Naive thymus-derived CD4-positive, alpha-beta T cell (primary cell): ENCODE data around the gene MON2. TPM values are rescaled to one million over a fixed set of nuclear protein-coding genes. Genes with fewer than 3 reads are reported as not detected.
"Not testable (repeated sequence)": the region's sequence is repeated elsewhere in the genome, so short reads cannot be mapped to it uniquely, and the experiment has no call there.

Experiments used
- ATAC-seq: fragments of 150-1000 bp; cut with Tn5 transposase; 2 replicates; pipeline ENCODE4 v1.10.0; 2021; ENCODE audit warnings: mild to moderate bottlenecking, moderate library complexity
- CTCF ChIA-PET: fragments of 350-600 bp; sonication (Branson Sonifier 250); formaldehyde crosslinking; loops from one replicate; lab custom pipeline; 2021; ENCODE audit warnings: antibody characterized with exemption; lab: Charles Lee
- POLR2A ChIA-PET: fragments of 350-600 bp; sonication (Branson Sonifier 250); formaldehyde crosslinking; loops from one replicate; lab custom pipeline; 2021; ENCODE audit warnings: antibody characterized with exemption, inconsistent platforms; lab: Charles Lee
- DNase-seq, 9 donors: peaks; one replicate each; pipeline versions ENCODE4 v3.0.0 to v3.0.0-alpha.2; 2020 to 2022; ENCODE audit warnings: mixed read lengths in 1 of 9
- H3K27ac ChIP-seq: one replicate; pipeline ENCODE4 v1.7.0; 2013; ENCODE audit warnings: mild to moderate bottlenecking, low read depth, low read length, moderate library complexity
- H3K27me3 ChIP-seq, 2 donors: one replicate each; pipeline ENCODE4 v1.7.0; 2013; ENCODE audit warnings: low read length in 2 of 2, mild to moderate bottlenecking in 2 of 2, moderate library complexity in 2 of 2; ENCODE audit not compliant: control insufficient read depth in 2 of 2, insufficient read depth in 2 of 2
- H3K36me3 ChIP-seq, 3 experiments: 1 replicate in 2 of 3; 2 replicates in 1 of 3; pipeline ENCODE4 v1.7.0; 2013; ENCODE audit warnings: low read length in 3 of 3, mild to moderate bottlenecking in 3 of 3, moderate library complexity in 1 of 3; ENCODE audit not compliant: insufficient read depth in 3 of 3, control insufficient read depth in 2 of 3
- H3K4me1 ChIP-seq, 2 donors: one replicate each; pipeline ENCODE4 v1.7.0; 2013; ENCODE audit warnings: low read length in 2 of 2, mild to moderate bottlenecking in 2 of 2, moderate library complexity in 1 of 2; ENCODE audit not compliant: control insufficient read depth in 2 of 2, insufficient read depth in 2 of 2
- H3K4me3 ChIP-seq: 2 replicates; pipeline ENCODE4 v1.7.0; 2013; ENCODE audit warnings: mild to moderate bottlenecking, low read length
- H3K9me3 ChIP-seq, 3 experiments: 1 replicate in 2 of 3; 2 replicates in 1 of 3; pipeline ENCODE4 v1.7.0; 2013; ENCODE audit warnings: low read length in 3 of 3; ENCODE audit not compliant: control insufficient read depth in 2 of 3
- H3K27ac Mint-ChIP-seq, 9 donors: one replicate each; pipeline ENCODE4 v1.8.0; 2020 to 2022; ENCODE audit warnings: mixed read lengths in 9 of 9, mild to moderate bottlenecking in 8 of 9, moderate library complexity in 5 of 9, inconsistent platforms in 2 of 9
- H3K27me3 Mint-ChIP-seq, 5 donors: one replicate each; pipeline ENCODE4 v1.8.0; 2021 to 2022; ENCODE audit warnings: mixed read lengths in 5 of 5, mild to moderate bottlenecking in 1 of 5
- H3K36me3 Mint-ChIP-seq, 5 donors: one replicate each; pipeline ENCODE4 v1.8.0; 2020 to 2022; ENCODE audit warnings: mixed read lengths in 5 of 5, mild to moderate bottlenecking in 3 of 5, inconsistent platforms in 1 of 5
- H3K4me1 Mint-ChIP-seq, 7 donors: one replicate each; pipeline ENCODE4 v1.8.0; 2020 to 2022; ENCODE audit warnings: mixed read lengths in 7 of 7, mild to moderate bottlenecking in 3 of 7, inconsistent platforms in 1 of 7
- H3K4me3 Mint-ChIP-seq, 10 donors: one replicate each; pipeline ENCODE4 v1.8.0; 2020 to 2022; ENCODE audit warnings: mild to moderate bottlenecking in 10 of 10, mixed read lengths in 10 of 10, moderate library complexity in 6 of 10, inconsistent platforms in 2 of 10
- H3K9me3 Mint-ChIP-seq, 11 donors: one replicate each; pipeline ENCODE4 v1.8.0; 2020 to 2022; ENCODE audit warnings: mixed read lengths in 11 of 11, mild to moderate bottlenecking in 4 of 11, inconsistent platforms in 1 of 11, moderate library complexity in 1 of 11
- intact Hi-C, 2 donors: fragments of 100-400 bp; cut with micrococcal nuclease; formaldehyde crosslinking; loops; one replicate each; pipeline ENCODE4 v1.15.1; 2023
- polyA plus RNA-seq, 2 donors: library from polyadenylated mRNA; unstranded; fragments of 300-500 nt; fragmentation: Illumina TruSeq; gene quantifications; one replicate each; pipeline ENCODE4 v1.2.3, GENCODE V29; 2021
- total RNA-seq, 6 experiments: library from RNA in 5 of 6; stranded (reverse) in 5 of 6; gene quantifications; 1 replicate in 5 of 6; 2 replicates in 1 of 6; pipeline ENCODE4 v1.2.3 and lab custom pipeline; 2021 to 2026

MON2 gene
- total and polyA plus RNA-seq, 7 experiments from 2014 or later, result 18.2 to 96.3 (median 68.5) TPM

GRCh38 chr12:62505786-62506185 is 39.2 kb downstream of the MON2 start:
- Mint-ChIP-seq H3K4me1 (peaks cover 0 to 7% (median 3%) of the 10 kb centered on the region in 7 donors), H3K4me3 (no peak overlapping the region), H3K27me3 (no peaks in the 10 kb centered on the region), H3K27ac (no peak overlapping the region), H3K9me3 (peaks cover 0 to 13% (median 2%) of the 10 kb centered on the region in 11 donors), H3K36me3 (peaks cover 30 to 72% (median 56%) of the 10 kb centered on the region in 5 donors)
- POLR2A ChIA-PET, result interaction anchor here (0.6 kb wide), 1 partner anchor 144 kb away, joined by 3 read pairs; no protein-coding TSS in a partner anchor
- Histone ChIP-seq H3K9me3 (no peaks in the 10 kb centered on the region), H3K4me1 (no peaks in the 10 kb centered on the region), H3K27ac (no peak overlapping the region), H3K27me3 (no peaks in the 10 kb centered on the region), H3K4me3 (no peak overlapping the region), H3K36me3 (peaks cover 0 to 36% (median 0%) of the 10 kb centered on the region in 3 experiments)
- ATAC-seq, result no peak
- DNase-seq, result no peak
- intact Hi-C loops, result no loop called here
- CTCF ChIA-PET, result interaction anchor here (0.7 kb wide), 1 partner anchor 68 kb away, joined by 3 read pairs; no protein-coding TSS in a partner anchor

GRCh38 chr12:62512901-62513300 is 46.3 kb downstream of the MON2 start:
- Histone ChIP-seq H3K9me3 (no peaks in the 10 kb centered on the region), H3K36me3 (peaks cover 0 to 19% (median 0%) of the 10 kb centered on the region in 3 experiments), H3K4me3 (no peak overlapping the region), H3K4me1 (peaks cover 0 to 9% of the 10 kb centered on the region in 2 donors), H3K27me3 (no peaks in the 10 kb centered on the region), H3K27ac (no peak overlapping the region)
- no peak overlapping the region for H3K4me3 Mint-ChIP-seq
- ATAC-seq (no peak), DNase-seq (no peak)
- H3K36me3 Mint-ChIP-seq, result peaks cover 31 to 70% (median 65%) of the 10 kb centered on the region in 5 donors
- H3K4me1 Mint-ChIP-seq, result peaks cover 4 to 27% (median 21%) of the 10 kb centered on the region in 7 donors
- POLR2A ChIA-PET, result no interaction called here
- peaks cover 0 to 26% (median 12%) of the 10 kb centered on the region in 11 donors for H3K9me3 Mint-ChIP-seq
- H3K27ac Mint-ChIP-seq, result no peak overlapping the region
- CTCF ChIA-PET, result no interaction called here
- H3K27me3 Mint-ChIP-seq, result no peaks in the 10 kb centered on the region
- intact Hi-C loops, result no loop called here

GRCh38 chr12:62514080-62514479 is 47.5 kb downstream of the MON2 start:
- H3K9me3 Mint-ChIP-seq, result peaks cover 0 to 26% (median 12%) of the 10 kb centered on the region in 11 donors
- peaks cover 9 to 39% (median 32%) of the 10 kb centered on the region in 7 donors for H3K4me1 Mint-ChIP-seq
- intact Hi-C loops, H3K9me3 ChIP-seq, ATAC-seq, POLR2A ChIA-PET, DNase-seq, H3K27ac ChIP-seq, H3K4me1 ChIP-seq, H3K4me3 ChIP-seq, H3K27me3 Mint-ChIP-seq, H3K27me3 ChIP-seq: not testable (repeated sequence)
- CTCF ChIA-PET, result interaction anchor here (0.6 kb wide), 1 partner anchor 12 kb away, joined by 3 read pairs; no protein-coding TSS in a partner anchor
- H3K27ac Mint-ChIP-seq, result peak overlapping the region in 1 of 9 donors; percentile 7
- H3K4me3 Mint-ChIP-seq, result peak overlapping the region in 1 of 10 donors; percentile 23
- peaks cover 25 to 70% (median 57%) of the 10 kb centered on the region in 5 donors for H3K36me3 Mint-ChIP-seq
- H3K36me3 ChIP-seq, result peaks cover 0 to 11% (median 0%) of the 10 kb centered on the region in 3 experiments

GRCh38 chr12:62516927-62517326 is 50.3 kb downstream of the MON2 start:
- POLR2A ChIA-PET, result no interaction called here
- CTCF ChIA-PET, result no interaction called here
- intact Hi-C loops, result no loop called here
- no peak overlapping the region for H3K27ac ChIP-seq
- ATAC-seq (no peak), DNase-seq (no peak)
- no peaks in the 10 kb centered on the region for H3K9me3 ChIP-seq
- peaks cover 0 to 7% (median 0%) of the 10 kb centered on the region in 3 experiments for H3K36me3 ChIP-seq
- H3K27me3 Mint-ChIP-seq, result no peaks in the 10 kb centered on the region
- H3K27ac Mint-ChIP-seq, result peak overlapping the region in 6 of 9 donors; percentile 7 to 87 (median 58)
- H3K4me3 ChIP-seq, result no peak overlapping the region
- peaks cover 0 to 9% of the 10 kb centered on the region in 2 donors for H3K4me1 ChIP-seq
- peaks cover 9 to 51% (median 43%) of the 10 kb centered on the region in 7 donors for H3K4me1 Mint-ChIP-seq
- H3K9me3 Mint-ChIP-seq, result peaks cover 0 to 14% (median 5%) of the 10 kb centered on the region in 11 donors
- peaks cover 8 to 47% (median 33%) of the 10 kb centered on the region in 5 donors for H3K36me3 Mint-ChIP-seq
- no peak overlapping the region for H3K4me3 Mint-ChIP-seq
- no peaks in the 10 kb centered on the region for H3K27me3 ChIP-seq

- peak; percentile 36 for ATAC-seq
- CTCF ChIA-PET, result no interaction called here
- POLR2A ChIA-PET, result no interaction called here
- Mint-ChIP-seq H3K36me3 (peaks cover 6 to 41% (median 29%) of the 10 kb centered on the region in 5 donors), H3K4me1 (peaks cover 9 to 59% (median 53%) of the 10 kb centered on the region in 7 donors), H3K4me3 (peak overlapping the region in 1 of 10 donors; percentile 35), H3K9me3 (peaks cover 0 to 11% (median 4%) of the 10 kb centered on the region in 11 donors), H3K27ac (peak overlapping the region in 7 of 9 donors; percentile 51 to 87 (median 69)), H3K27me3 (no peaks in the 10 kb centered on the region)
- Histone ChIP-seq H3K27me3 (no peaks in the 10 kb centered on the region), H3K9me3 (no peaks in the 10 kb centered on the region), H3K36me3 (peaks cover 0 to under 1% (median 0%) of the 10 kb centered on the region in 3 experiments), H3K4me3 (no peak overlapping the region), H3K27ac (no peak overlapping the region), H3K4me1 (peaks cover 0 to 12% of the 10 kb centered on the region in 2 donors)
- intact Hi-C loops, result no loop called here
- peak in 4 of 9 donors; percentile 9 to 31 (median 22) for DNase-seq
Measured at GRCh38 chr12:62517887-62518286, 51.3 kb downstream of the MON2 start.

- intact Hi-C loops, result no loop called here
- H3K27me3 Mint-ChIP-seq, result no peaks in the 10 kb centered on the region
- Histone ChIP-seq H3K4me1 (peaks cover 0 to 12% of the 10 kb centered on the region in 2 donors), H3K9me3 (no peaks in the 10 kb centered on the region), H3K27me3 (no peaks in the 10 kb centered on the region), H3K36me3 (no peaks in the 10 kb centered on the region), H3K4me3 (no peak overlapping the region), H3K27ac (no peak overlapping the region)
- H3K4me1 Mint-ChIP-seq, result peaks cover 12 to 69% (median 64%) of the 10 kb centered on the region in 7 donors
- DNase-seq (no peak), ATAC-seq (no peak)
- no peak overlapping the region for H3K4me3 Mint-ChIP-seq
- peaks cover 0 to 6% (median 3%) of the 10 kb centered on the region in 11 donors for H3K9me3 Mint-ChIP-seq
- peak overlapping the region in 3 of 9 donors; percentile 15 to 69 (median 17) for H3K27ac Mint-ChIP-seq
- CTCF ChIA-PET, result no interaction called here
- POLR2A ChIA-PET, result interaction anchor here (1.1 kb wide), 1 partner anchor 84 kb away, joined by 3 read pairs; no protein-coding TSS in a partner anchor
- H3K36me3 Mint-ChIP-seq, result peaks cover 3 to 37% (median 23%) of the 10 kb centered on the region in 5 donors
Measured at GRCh38 chr12:62519043-62519442, 52.4 kb downstream of the MON2 start.
